BLaER1 treated with 17β-estradiol and CSF1 and Interleukin-3, amounts not matched to agents 10 nM and 100 nM (cell line): ENCODE results near the gene ATPAF1.
"Not testable (repeated sequence)": the region's sequence is repeated elsewhere in the genome, so short reads cannot be mapped to it uniquely, and the experiment has no call there.

Experiments used
- H3K27ac ChIP-seq, 11 experiments: shearing (Covaris generic); formaldehyde crosslinking; 2 replicates each; pipeline ENCODE4 v1.8.1; 2022
- H3K27me3 ChIP-seq, 11 experiments: shearing (Covaris generic); formaldehyde crosslinking; 2 replicates each; pipeline ENCODE4 v1.8.1; 2022
- H3K36me3 ChIP-seq, 11 experiments: shearing (Covaris generic); formaldehyde crosslinking; 2 replicates each; pipeline ENCODE4 v1.8.1; 2022
- H3K4me1 ChIP-seq, 10 experiments: shearing (Covaris generic); formaldehyde crosslinking; 2 replicates each; pipeline ENCODE4 v1.8.1; 2022
- H3K4me2 ChIP-seq, 11 experiments: shearing (Covaris generic); formaldehyde crosslinking; 2 replicates each; pipeline ENCODE4 v1.8.1; 2022
- H3K4me3 ChIP-seq, 10 experiments: shearing (Covaris generic); formaldehyde crosslinking; 2 replicates each; pipeline ENCODE4 v1.8.1; 2022
- H3K9ac ChIP-seq, 11 experiments: shearing (Covaris generic); formaldehyde crosslinking; 2 replicates each; pipeline ENCODE4 v1.8.1; 2022
- H3K9me3 ChIP-seq, 11 experiments: shearing (Covaris generic); formaldehyde crosslinking; replicated peaks in 1 of 11; 2 replicates each; pipeline ENCODE4 v1.8.1; 2022
- H4K20me1 ChIP-seq, 11 experiments: shearing (Covaris generic); formaldehyde crosslinking; 2 replicates each; pipeline ENCODE4 v1.8.1; 2022
- Cebpa-rat ChIP-seq, 11 experiments: shearing (Covaris generic); IDR thresholded peaks; 2 replicates each; pipeline ENCODE4 v1.8.1; 2022

The ATPAF1 gene

GRCh38 chr1:46667782-46668760 is at the start of gene ATPAF1:
Gene ATPAF1 (minus strand): TSS chr1:46668364. CDS start chr1:46668322, 42 bp downstream.
- H4K20me1 ChIP-seq = peaks cover 0 to 10% (median 0%) of the 10 kb centered on the region in 11 experiments; a peak in 2 of 22 replicates
- peak within 1 kb of the TSS; percentile 72 to 87 (median 76) for H3K27ac ChIP-seq
- peaks cover 0 to 4% (median 0%) of the 10 kb centered on the region in 11 experiments; a peak in 1 of 22 replicates for H3K9me3 ChIP-seq
- TF ChIP-seq Cebpa-rat (IDR thresholded peaks at IDR 0.05) = no peak
- H3K4me1 ChIP-seq = peaks cover 10 to 26% (median 18%) of the 10 kb centered on the region in 10 experiments
- H3K27me3 ChIP-seq = no peaks in the 10 kb centered on the region
- peak within 1 kb of the TSS; percentile 75 to 95 (median 86) for H3K4me3 ChIP-seq
- peaks cover 18 to 37% (median 31%) of the 10 kb centered on the region in 11 experiments for H3K36me3 ChIP-seq
- H3K9ac ChIP-seq = peak within 1 kb of the TSS; percentile 81 to 90 (median 88)
- H3K4me2 ChIP-seq = peak within 1 kb of the TSS; percentile 90 to 98 (median 94)

GRCh38 chr1:46717654-46718053 is 49.5 kb upstream of the ATPAF1 start:
- H3K27ac ChIP-seq = peak overlapping the region in 9 of 11 experiments; percentile 83 to 97 (median 95); a peak in 12 of 22 replicates
- no peaks in the 10 kb centered on the region for H3K9me3 ChIP-seq
- peak overlapping the region; percentile 73 to 99 (median 94) for H3K4me3 ChIP-seq
- H3K36me3 ChIP-seq = peaks cover 36 to 47% (median 40%) of the 10 kb centered on the region in 11 experiments
- peaks cover 23 to 59% (median 50%) of the 10 kb centered on the region in 11 experiments; a peak in 20 of 22 replicates for H4K20me1 ChIP-seq
- H3K27me3 ChIP-seq = no peaks in the 10 kb centered on the region
- peaks cover 28 to 44% (median 29%) of the 10 kb centered on the region in 10 experiments for H3K4me1 ChIP-seq
- H3K9ac ChIP-seq = peak overlapping the region; percentile 83 to 98 (median 98)
- H3K4me2 ChIP-seq = peak overlapping the region; percentile 96 to 100 (median 98)
- no peak for TF ChIP-seq Cebpa-rat (IDR thresholded peaks at IDR 0.05)

GRCh38 chr1:46714976-46715375 is 46.8 kb upstream of the ATPAF1 start:
- H3K4me1 ChIP-seq = peaks cover 27 to 43% (median 29%) of the 10 kb centered on the region in 10 experiments
- no peaks in the 10 kb centered on the region for H3K27me3 ChIP-seq
- peak overlapping the region in 1 of 11 experiments; percentile 8; a peak in 1 of 22 replicates for H3K4me2 ChIP-seq
- no peaks in the 10 kb centered on the region for H3K9me3 ChIP-seq
- H3K9ac ChIP-seq = no peak overlapping the region
- H3K36me3 ChIP-seq = peaks cover 59 to 74% (median 66%) of the 10 kb centered on the region in 11 experiments
- H3K4me3 ChIP-seq = no peak overlapping the region
- TF ChIP-seq Cebpa-rat (IDR thresholded peaks at IDR 0.05) = no peak
- peaks cover 31 to 84% (median 74%) of the 10 kb centered on the region in 11 experiments; a peak in 20 of 22 replicates for H4K20me1 ChIP-seq
- H3K27ac ChIP-seq = no peak overlapping the region

- H3K4me2 ChIP-seq = no peak overlapping the region
- peaks cover 0 to 16% (median 0%) of the 10 kb centered on the region in 10 experiments; a peak in 3 of 20 replicates for H3K4me1 ChIP-seq
- no peak overlapping the region for H3K27ac ChIP-seq
- H3K9me3 ChIP-seq = no peaks in the 10 kb centered on the region
- H3K4me3 ChIP-seq = no peak overlapping the region
- H4K20me1 ChIP-seq = peaks cover 16 to 97% (median 71%) of the 10 kb centered on the region in 11 experiments; a peak in 18 of 22 replicates
- no peak overlapping the region for H3K9ac ChIP-seq
- H3K36me3 ChIP-seq = peaks cover 92 to 100% (median 99%) of the 10 kb centered on the region in 11 experiments
- TF ChIP-seq Cebpa-rat (IDR thresholded peaks at IDR 0.05) = no peak
- no peaks in the 10 kb centered on the region for H3K27me3 ChIP-seq
Measured at GRCh38 chr1:46708121-46708520, 40.0 kb upstream of the ATPAF1 start.

- TF ChIP-seq Cebpa-rat (IDR thresholded peaks at IDR 0.05) = no peak
- Histone ChIP-seq H3K36me3 (peaks cover 84 to 100% (median 97%) of the 10 kb centered on the region in 11 experiments), H3K4me3 (no peak overlapping the region), H3K27ac (no peak overlapping the region), H3K9me3 (no peaks in the 10 kb centered on the region), H3K4me1 (peaks cover 0 to 30% (median 0%) of the 10 kb centered on the region in 10 experiments; a peak in 4 of 20 replicates), H3K9ac (no peak overlapping the region), H3K4me2 (no peak overlapping the region), H3K27me3 (no peaks in the 10 kb centered on the region), H4K20me1 (peaks cover 25 to 96% (median 72%) of the 10 kb centered on the region in 11 experiments; a peak in 20 of 22 replicates)
Measured at GRCh38 chr1:46705408-46705807, 37.2 kb upstream of the ATPAF1 start.

- Histone ChIP-seq H3K9me3 (no peaks in the 10 kb centered on the region), H3K4me3 (no peak overlapping the region), H4K20me1 (peaks cover 29 to 96% (median 73%) of the 10 kb centered on the region in 11 experiments; a peak in 21 of 22 replicates), H3K27me3 (no peaks in the 10 kb centered on the region), H3K36me3 (peaks cover 75 to 100% (median 94%) of the 10 kb centered on the region in 11 experiments), H3K27ac (no peak overlapping the region), H3K4me2 (no peak overlapping the region), H3K4me1 (peaks cover 0 to 37% (median 2%) of the 10 kb centered on the region in 10 experiments; a peak in 9 of 20 replicates), H3K9ac (no peak overlapping the region)
- no peak for TF ChIP-seq Cebpa-rat (IDR thresholded peaks at IDR 0.05)
Measured at GRCh38 chr1:46703927-46704641, 35.9 kb upstream of the ATPAF1 start.

GRCh38 chr1:46699666-46700065 is 31.5 kb upstream of the ATPAF1 start:
- Histone ChIP-seq H3K27me3 (no peaks in the 10 kb centered on the region), H3K27ac (peak overlapping the region in 3 of 11 experiments; percentile 11 to 41 (median 12); a peak in 3 of 22 replicates), H3K4me1 (peaks cover 0 to 30% (median 2%) of the 10 kb centered on the region in 10 experiments; a peak in 9 of 20 replicates), H3K4me2 (peak overlapping the region in 4 of 11 experiments; percentile 5 to 68 (median 33); a peak in 7 of 22 replicates), H3K9ac (no peak overlapping the region), H3K9me3 (peaks cover 0 to 15% (median 10%) of the 10 kb centered on the region in 11 experiments; a peak in 15 of 22 replicates), H4K20me1 (peaks cover 36 to 84% (median 75%) of the 10 kb centered on the region in 11 experiments), H3K4me3 (no peak overlapping the region), H3K36me3 (peaks cover 73 to 100% (median 92%) of the 10 kb centered on the region in 11 experiments)
- no peak for TF ChIP-seq Cebpa-rat (IDR thresholded peaks at IDR 0.05)

GRCh38 chr1:46697053-46697452 is 28.9 kb upstream of the ATPAF1 start:
- H3K36me3 ChIP-seq = peaks cover 67 to 92% (median 83%) of the 10 kb centered on the region in 11 experiments
- TF ChIP-seq Cebpa-rat (IDR thresholded peaks at IDR 0.05) = no peak

GRCh38 chr1:46694676-46695075 is 26.5 kb upstream of the ATPAF1 start:
- H3K27ac ChIP-seq, H3K9ac ChIP-seq, H3K4me2 ChIP-seq, H3K27me3 ChIP-seq, H3K4me3 ChIP-seq, H3K4me1 ChIP-seq: not testable (repeated sequence)
- Histone ChIP-seq H3K9me3 (peaks cover 0 to 15% (median 10%) of the 10 kb centered on the region in 11 experiments; a peak in 15 of 22 replicates), H4K20me1 (peaks cover 17 to 76% (median 50%) of the 10 kb centered on the region in 11 experiments; a peak in 20 of 22 replicates), H3K36me3 (peaks cover 80 to 92% (median 87%) of the 10 kb centered on the region in 11 experiments)

More at GRCh38 chr1:46697053-46697452, 28.9 kb upstream of the ATPAF1 start:
- no peak overlapping the region for H3K4me2 ChIP-seq
- peaks cover 0 to 15% (median 10%) of the 10 kb centered on the region in 11 experiments; a peak in 15 of 22 replicates for H3K9me3 ChIP-seq
- no peak overlapping the region for H3K4me3 ChIP-seq
- no peak overlapping the region for H3K9ac ChIP-seq
- H3K27ac ChIP-seq = no peak overlapping the region
- peaks cover 35 to 79% (median 70%) of the 10 kb centered on the region in 11 experiments for H4K20me1 ChIP-seq
- no peaks in the 10 kb centered on the region for H3K27me3 ChIP-seq
- H3K4me1 ChIP-seq = peaks cover 0 to 30% (median 2%) of the 10 kb centered on the region in 10 experiments; a peak in 9 of 20 replicates
